Adrenal gland (tissue), 5 donors: Measurements from ENCODE around the gene PMPCA.

Experiments
- CTCF ChIP-seq, 6 experiments: fragments of 450-650 bp in 4 of 6; fragments of 200-600 bp in 2 of 6; sonication (generic) in 1 of 6; IDR thresholded peaks; 1 replicate in 5 of 6; 2 replicates in 1 of 6; pipeline versions ENCODE4 v1.5.1 to v1.8.0; 2016 to 2021; ENCODE audit warnings: antibody characterized with exemption in 6 of 6, mild to moderate bottlenecking in 2 of 6, moderate library complexity in 1 of 6
- POLR2A ChIP-seq, 2 donors: fragments of 450-650 bp; IDR thresholded peaks; one replicate each; pipeline ENCODE4 v1.6.1; 2017; ENCODE audit warnings: antibody characterized with exemption in 2 of 2, mild to moderate bottlenecking in 2 of 2, moderate library complexity in 1 of 2
- donor health status: DM: no; HTN: no; CAD: no.

GRCh38 chr9:136454026-136454796 lies 43.8 kb downstream of the PMPCA start:
- TF ChIP-seq CTCF (IDR thresholded peaks at IDR 0.05) (no peak), POLR2A (IDR thresholded peaks at IDR 0.05) (no peak)
